Breast epithelium (tissue), 4 donors: ENCODE results near the gene RREB1. TPM values are rescaled to one million over a fixed set of nuclear protein-coding genes. Genes with fewer than 3 reads are reported as not detected.

ENCODE experiments used
- DNase-seq, 2 donors: peaks; one replicate each; pipeline ENCODE4 v3.0.0-alpha.2; 2019; ENCODE audit warnings: low spot score in 2 of 2
- H3K27ac ChIP-seq, 2 donors: fragments of 200-600 bp; sonication (generic) in 1 of 2; one replicate each; pipeline ENCODE4 v1.5.1; 2016 to 2019; ENCODE audit warnings: mild to moderate bottlenecking in 1 of 2
- H3K27me3 ChIP-seq, 2 donors: fragments of 200-600 bp; sonication (generic) in 1 of 2; one replicate each; pipeline versions ENCODE4 v1.5.1 to v1.6.0; 2017 to 2019; ENCODE audit warnings: control low read depth in 1 of 2, mild to moderate bottlenecking in 1 of 2
- H3K36me3 ChIP-seq: fragments of 200-600 bp; one replicate; pipeline ENCODE4 v1.5.1; 2019
- H3K4me1 ChIP-seq, 2 donors: fragments of 200-600 bp; sonication (generic); one replicate each; pipeline ENCODE4 v1.5.1; 2016 to 2019; ENCODE audit warnings: control low read depth in 1 of 2
- H3K4me3 ChIP-seq, 3 donors: fragments of 200-600 bp; sonication (generic); 1 replicate in 2 of 3; 2 replicates in 1 of 3; pipeline ENCODE4 v1.5.1; 2016 to 2019; ENCODE audit warnings: mild to moderate bottlenecking in 3 of 3, moderate library complexity in 2 of 3
- H3K9me3 ChIP-seq, 2 donors: fragments of 200-600 bp; sonication (generic) in 1 of 2; one replicate each; pipeline ENCODE4 v1.5.1; 2016 to 2019; ENCODE audit warnings: control low read depth in 1 of 2
- POLR2A ChIP-seq: fragments of 450-650 bp; IDR thresholded peaks from one replicate; pipeline ENCODE4 v1.6.1; 2016; ENCODE audit warnings: antibody characterized with exemption, mild to moderate bottlenecking, moderate library complexity
- POLR2AphosphoS5 ChIP-seq, 3 donors: sonication (generic); formaldehyde crosslinking; IDR thresholded peaks; one replicate each; pipeline ENCODE4 v1.6.1; 2017; ENCODE audit warnings: antibody characterized with exemption in 3 of 3
- intact Hi-C: fragments of 100-400 bp; cut with DNase I; formaldehyde crosslinking; loops from one replicate; pipeline ENCODE4 v1.15.1; 2023; ENCODE audit warnings: low total_unique reads
- total RNA-seq, 3 donors: library from RNA; depleted of rRNA; stranded (reverse); fragments of >200 nt; gene quantifications; one replicate each; pipeline ENCODE4 v1.1.0, GENCODE V29; 2016
- TF ChIP-seq, protein P1 (sequence below), 3 donors: fragments of 450-650 bp; IDR thresholded peaks; one replicate each; pipeline ENCODE4 v1.5.1; 2016 to 2017; ENCODE audit warnings: antibody characterized with exemption in 3 of 3, mild to moderate bottlenecking in 3 of 3, moderate library complexity in 3 of 3

The RREB1 gene
- total RNA-seq, 3 donors from 2014 or later: 36.0 to 39.8 (median 39.7) TPM

DNA sequence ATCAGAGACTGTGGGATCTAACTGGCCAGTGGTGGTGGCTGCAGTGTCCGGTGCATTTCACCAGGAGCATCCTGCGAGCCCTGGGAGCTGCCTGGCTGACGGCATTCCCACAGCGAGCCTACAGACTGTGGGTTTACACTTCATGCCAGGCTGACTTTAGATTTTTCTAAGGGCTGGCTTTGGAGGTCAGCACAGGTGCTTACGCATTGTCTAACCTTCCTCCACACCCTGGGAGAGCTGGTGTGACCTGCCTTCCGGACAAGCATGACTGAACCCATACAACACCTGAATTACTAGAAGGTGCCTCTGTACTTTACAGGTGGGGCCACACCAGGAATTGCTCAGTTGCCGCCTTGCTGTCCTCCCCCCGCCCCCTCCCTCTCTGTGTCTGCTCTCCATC is 96.2 kb downstream of the RREB1 start:
- H3K4me1 ChIP-seq: no peaks in the 10 kb centered on the region
- TF ChIP-seq POLR2AphosphoS5 (IDR thresholded peaks at IDR 0.05) (no peak), POLR2A (no peak)
- TF ChIP-seq, protein P1, sequence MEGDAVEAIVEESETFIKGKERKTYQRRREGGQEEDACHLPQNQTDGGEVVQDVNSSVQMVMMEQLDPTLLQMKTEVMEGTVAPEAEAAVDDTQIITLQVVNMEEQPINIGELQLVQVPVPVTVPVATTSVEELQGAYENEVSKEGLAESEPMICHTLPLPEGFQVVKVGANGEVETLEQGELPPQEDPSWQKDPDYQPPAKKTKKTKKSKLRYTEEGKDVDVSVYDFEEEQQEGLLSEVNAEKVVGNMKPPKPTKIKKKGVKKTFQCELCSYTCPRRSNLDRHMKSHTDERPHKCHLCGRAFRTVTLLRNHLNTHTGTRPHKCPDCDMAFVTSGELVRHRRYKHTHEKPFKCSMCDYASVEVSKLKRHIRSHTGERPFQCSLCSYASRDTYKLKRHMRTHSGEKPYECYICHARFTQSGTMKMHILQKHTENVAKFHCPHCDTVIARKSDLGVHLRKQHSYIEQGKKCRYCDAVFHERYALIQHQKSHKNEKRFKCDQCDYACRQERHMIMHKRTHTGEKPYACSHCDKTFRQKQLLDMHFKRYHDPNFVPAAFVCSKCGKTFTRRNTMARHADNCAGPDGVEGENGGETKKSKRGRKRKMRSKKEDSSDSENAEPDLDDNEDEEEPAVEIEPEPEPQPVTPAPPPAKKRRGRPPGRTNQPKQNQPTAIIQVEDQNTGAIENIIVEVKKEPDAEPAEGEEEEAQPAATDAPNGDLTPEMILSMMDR (IDR thresholded peaks at IDR 0.05): no peak
- no peak overlapping the region for H3K4me3 ChIP-seq
- intact Hi-C loops: no loop called here
- H3K9me3 ChIP-seq: no peaks in the 10 kb centered on the region
- peak overlapping the region in 1 of 2 donors; percentile 79 for H3K27ac ChIP-seq
- no peak for DNase-seq
- H3K36me3 ChIP-seq: no peaks in the 10 kb centered on the region
- H3K27me3 ChIP-seq: no peaks in the 10 kb centered on the region

DNA sequence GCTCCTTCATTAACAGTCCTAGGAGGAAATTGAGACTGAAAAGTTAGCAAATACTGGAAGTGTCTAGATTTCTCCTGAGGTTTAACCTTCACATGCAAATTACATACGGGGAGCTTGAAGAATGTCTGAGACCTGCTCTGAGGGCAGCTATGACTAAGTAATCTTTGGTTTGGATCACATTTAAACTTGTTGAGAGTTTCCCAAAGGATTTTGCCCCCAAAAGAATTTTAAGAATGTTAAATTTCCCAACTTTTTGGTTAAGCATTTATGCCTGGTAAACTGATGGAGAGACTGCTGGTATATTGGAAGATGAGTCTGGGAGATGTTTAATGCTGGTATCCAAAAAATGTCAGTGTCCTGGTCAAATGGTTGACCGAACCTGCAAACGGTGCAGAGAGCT is 97.0 kb downstream of the RREB1 start:
- no peaks in the 10 kb centered on the region for H3K9me3 ChIP-seq
- H3K27me3 ChIP-seq: no peaks in the 10 kb centered on the region
- no peak overlapping the region for H3K27ac ChIP-seq
- H3K36me3 ChIP-seq: no peaks in the 10 kb centered on the region
- no peak overlapping the region for H3K4me3 ChIP-seq
- DNase-seq: no peak
- H3K4me1 ChIP-seq: no peaks in the 10 kb centered on the region
- intact Hi-C loops: no loop called here
- TF ChIP-seq, protein P1 (IDR thresholded peaks at IDR 0.05): no peak
- no peak for TF ChIP-seq POLR2AphosphoS5 (IDR thresholded peaks at IDR 0.05)
- TF ChIP-seq POLR2A: no peak

DNA sequence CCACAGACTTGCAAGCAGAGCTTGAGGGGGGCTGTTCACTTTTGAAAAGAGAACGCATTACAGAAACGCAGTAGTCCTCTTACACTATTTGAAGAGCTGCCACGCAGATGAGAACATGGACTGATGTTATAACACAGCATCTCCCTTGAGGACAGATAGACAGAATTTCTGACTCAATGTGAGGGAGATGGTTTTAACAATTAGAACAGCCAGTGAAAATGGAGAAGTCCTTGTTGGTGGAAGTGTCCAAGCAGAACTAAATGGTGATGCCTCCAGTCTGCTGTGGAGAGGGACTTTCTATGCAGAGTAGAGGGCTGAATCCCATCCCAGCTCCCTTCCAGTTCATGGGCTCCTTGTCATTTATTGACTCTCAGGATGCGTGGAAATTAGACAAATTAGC is 100.0 kb downstream of the RREB1 start:
- TF ChIP-seq POLR2AphosphoS5 (IDR thresholded peaks at IDR 0.05) (no peak), POLR2A (no peak)
- TF ChIP-seq, protein P1 (IDR thresholded peaks at IDR 0.05): no peak
- H3K9me3 ChIP-seq: no peaks in the 10 kb centered on the region
- intact Hi-C loops: no loop called here
- H3K4me1 ChIP-seq: no peaks in the 10 kb centered on the region
- DNase-seq: no peak
- no peak overlapping the region for H3K27ac ChIP-seq
- H3K4me3 ChIP-seq: no peak overlapping the region
- no peaks in the 10 kb centered on the region for H3K27me3 ChIP-seq
- no peaks in the 10 kb centered on the region for H3K36me3 ChIP-seq

DNA sequence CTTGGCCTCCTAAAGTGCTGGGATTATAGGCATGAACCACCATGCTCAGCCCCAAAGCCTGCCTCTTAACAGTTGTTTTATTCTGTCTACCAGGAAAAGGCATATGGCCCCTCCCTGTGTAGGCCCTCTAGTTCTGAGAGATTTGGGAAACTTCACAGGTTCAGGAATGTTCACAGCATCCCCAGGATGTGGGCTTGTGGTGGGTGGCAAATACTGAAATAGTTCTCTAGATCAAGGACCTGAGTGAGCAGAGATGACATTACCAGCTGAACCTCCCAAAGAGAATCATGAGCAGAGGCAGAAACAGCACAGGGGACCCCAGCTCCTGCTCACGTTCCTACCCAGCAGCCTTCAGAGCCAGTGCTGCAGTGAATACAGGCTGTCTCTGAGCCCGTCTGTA is 105.7 kb downstream of the RREB1 start:
- no peaks in the 10 kb centered on the region for H3K9me3 ChIP-seq
- TF ChIP-seq POLR2A (no peak), POLR2AphosphoS5 (IDR thresholded peaks at IDR 0.05) (no peak)
- TF ChIP-seq, protein P1 (IDR thresholded peaks at IDR 0.05): no peak
- no peaks in the 10 kb centered on the region for H3K36me3 ChIP-seq
- no peak for DNase-seq
- H3K27ac ChIP-seq: no peak overlapping the region
- intact Hi-C loops: no loop called here
- H3K4me1 ChIP-seq: no peaks in the 10 kb centered on the region
- no peak overlapping the region for H3K4me3 ChIP-seq
- no peaks in the 10 kb centered on the region for H3K27me3 ChIP-seq

DNA sequence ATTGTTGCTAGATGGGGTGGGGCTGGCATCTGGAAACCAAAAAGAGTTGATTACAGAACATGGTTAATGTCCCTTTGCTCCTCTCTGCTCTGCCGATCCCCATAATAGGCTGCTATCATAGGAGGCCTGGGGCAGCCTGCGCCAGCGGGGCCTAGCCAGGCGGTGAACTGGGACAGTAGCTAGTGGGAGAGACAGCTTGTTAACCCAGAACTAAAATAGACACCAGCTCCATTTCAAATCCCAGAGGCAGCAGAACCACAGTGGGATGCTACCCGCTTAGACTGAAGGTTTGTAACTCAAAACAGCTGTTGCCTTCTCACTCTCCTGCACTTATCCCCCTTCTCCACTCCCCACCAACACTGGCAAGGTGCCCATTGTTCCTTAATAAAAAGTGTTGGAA is 106.7 kb downstream of the RREB1 start:
- Histone ChIP-seq H3K36me3 (no peaks in the 10 kb centered on the region), H3K27ac (no peak overlapping the region), H3K9me3 (no peaks in the 10 kb centered on the region), H3K4me1 (no peaks in the 10 kb centered on the region), H3K27me3 (no peaks in the 10 kb centered on the region), H3K4me3 (no peak overlapping the region)
- no peak for DNase-seq
- TF ChIP-seq, protein P1 (IDR thresholded peaks at IDR 0.05): no peak
- no peak for TF ChIP-seq POLR2A
- no peak for TF ChIP-seq POLR2AphosphoS5 (IDR thresholded peaks at IDR 0.05)
- intact Hi-C loops: no loop called here
